GM23248 (cell line): ENCODE data around the gene LPP.

Experiments
- EZH2 ChIP-seq: fragments of 200-600 bp; sonication (generic); IDR thresholded peaks from 2 replicates; pipeline ENCODE4 v1.6.1; 2018; ENCODE audit warnings: antibody characterized with exemption, mild to moderate bottlenecking; ENCODE audit not compliant: insufficient read depth, poor library complexity, severe bottlenecking
- EZH2phosphoT487 ChIP-seq: fragments of 200-600 bp; sonication (generic); IDR thresholded peaks from 2 replicates; pipeline ENCODE4 v1.6.1; 2018; ENCODE audit warnings: antibody characterized with exemption, moderate library complexity, mild to moderate bottlenecking, low read depth; ENCODE audit not compliant: insufficient read depth

GRCh38 chr3:188680605-188681004 lies 526.6 kb downstream of the LPP start:
- no peak for TF ChIP-seq EZH2
- no peak for TF ChIP-seq EZH2phosphoT487
